DND-41 (cell line): Measurements from ENCODE around the gene BCKDK.

ENCODE experiments used
- ATAC-seq: fragments of 200-7000 bp; cut with Tn5 transposase; 3 replicates; pipeline ENCODE4 v1.9.1; 2021; ENCODE audit warnings: low read depth; ENCODE audit not compliant: insufficient read depth
- DNase-seq: peaks from one replicate; pipeline ENCODE4 v3.0.0-alpha.2; 2020
- H2AFZ ChIP-seq: 2 replicates; pipeline ENCODE4 v1.6.0; 2012; ENCODE audit warnings: low read depth, low read length
- H3K27ac ChIP-seq: 2 replicates; pipeline ENCODE4 v1.5.1; 2012; ENCODE audit warnings: low read length, inconsistent platforms
- H3K27me3 ChIP-seq: fragments of 200-600 bp; sonication (generic); 2 replicates; pipeline ENCODE4 v1.6.0; 2012; ENCODE audit warnings: low read length, mild to moderate bottlenecking, inconsistent platforms; ENCODE audit not compliant: insufficient read depth, poor library complexity
- H3K36me3 ChIP-seq: 2 replicates; pipeline ENCODE4 v1.5.1; 2012; ENCODE audit warnings: low read length, inconsistent platforms; ENCODE audit not compliant: insufficient read depth
- H3K4me1 ChIP-seq: 2 replicates; pipeline ENCODE4 v1.5.1; 2012; ENCODE audit warnings: mild to moderate bottlenecking, low read length; ENCODE audit not compliant: insufficient read depth
- H3K4me2 ChIP-seq: 2 replicates; pipeline ENCODE4 v1.6.0; 2012; ENCODE audit warnings: mild to moderate bottlenecking, moderate library complexity, low read length, inconsistent platforms; ENCODE audit not compliant: insufficient read depth
- H3K4me3 ChIP-seq, 2 experiments: fragments of 200-600 bp in 1 of 2; shearing (Covaris generic) in 1 of 2; 2 replicates each; pipeline ENCODE4 v1.5.1; 2012 to 2016; ENCODE audit warnings: inconsistent platforms in 2 of 2, low read length in 2 of 2, mild to moderate bottlenecking in 2 of 2, low read depth in 1 of 2, moderate library complexity in 1 of 2
- H3K79me2 ChIP-seq: 2 replicates; pipeline ENCODE4 v1.6.0; 2012; ENCODE audit warnings: low read length, inconsistent platforms; ENCODE audit not compliant: insufficient read depth
- H3K9ac ChIP-seq: 2 replicates; pipeline ENCODE4 v1.6.0; 2012; ENCODE audit warnings: low read depth, mild to moderate bottlenecking, inconsistent platforms, low read length, moderate library complexity
- H3K9me3 ChIP-seq: 2 replicates; pipeline ENCODE4 v1.5.1; 2012; ENCODE audit warnings: low read length, moderate library complexity, mild to moderate bottlenecking, inconsistent platforms; ENCODE audit not compliant: insufficient read depth, severe bottlenecking
- H4K20me1 ChIP-seq: 2 replicates; pipeline ENCODE4 v1.6.0; 2012; ENCODE audit warnings: low read length; ENCODE audit not compliant: insufficient read depth
- EZH2 ChIP-seq: IDR thresholded peaks from 3 replicates; pipeline ENCODE4 v1.6.1; 2012; ENCODE audit warnings: borderline replicate concordance, low read depth, mild to moderate bottlenecking, moderate library complexity, low read length, inconsistent platforms; ENCODE audit not compliant: severe bottlenecking
- TF ChIP-seq, protein P1 (sequence below): IDR thresholded peaks from 2 replicates; pipeline ENCODE4 v1.5.1; 2012; ENCODE audit warnings: borderline replicate concordance, low read length, moderate library complexity, mild to moderate bottlenecking; ENCODE audit not compliant: poor library complexity, severe bottlenecking; ENCODE audit errors: extremely low read depth

The BCKDK gene

DNA sequence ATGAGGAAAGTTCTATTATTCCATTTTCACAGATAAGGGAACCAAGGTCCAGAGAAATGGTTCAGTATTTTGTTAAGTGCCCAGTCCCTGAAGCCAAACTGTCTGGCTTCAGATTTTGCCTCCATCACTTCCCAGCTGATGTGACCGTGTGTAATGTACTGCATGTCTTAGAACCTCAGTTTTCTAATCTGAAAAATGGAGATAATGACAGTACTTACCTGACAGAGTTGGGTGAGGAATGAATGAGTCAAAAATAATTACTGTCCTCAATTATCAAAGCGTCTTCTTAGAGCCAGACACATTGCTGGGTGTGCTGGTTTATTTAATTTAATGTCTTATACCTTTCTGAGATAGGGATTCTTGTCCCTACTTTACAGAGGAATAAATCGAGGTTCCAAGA lies 40.8 kb upstream of the BCKDK start:
- Histone ChIP-seq H3K27me3 (no peaks in the 10 kb centered on the region), H3K4me1 (peaks cover 11% of the 10 kb centered on the region), H3K9ac (no peak overlapping the region), H3K4me3 (no peak overlapping the region), H3K9me3 (no peaks in the 10 kb centered on the region), H3K79me2 (peaks cover 69% of the 10 kb centered on the region), H4K20me1 (peaks cover 25% of the 10 kb centered on the region; the same call in 1 of the 2 replicates), H3K36me3 (peaks cover 16% of the 10 kb centered on the region), H2AFZ (no peak overlapping the region), H3K27ac (no peak overlapping the region), H3K4me2 (no peak overlapping the region)
- TF ChIP-seq, protein P1, sequence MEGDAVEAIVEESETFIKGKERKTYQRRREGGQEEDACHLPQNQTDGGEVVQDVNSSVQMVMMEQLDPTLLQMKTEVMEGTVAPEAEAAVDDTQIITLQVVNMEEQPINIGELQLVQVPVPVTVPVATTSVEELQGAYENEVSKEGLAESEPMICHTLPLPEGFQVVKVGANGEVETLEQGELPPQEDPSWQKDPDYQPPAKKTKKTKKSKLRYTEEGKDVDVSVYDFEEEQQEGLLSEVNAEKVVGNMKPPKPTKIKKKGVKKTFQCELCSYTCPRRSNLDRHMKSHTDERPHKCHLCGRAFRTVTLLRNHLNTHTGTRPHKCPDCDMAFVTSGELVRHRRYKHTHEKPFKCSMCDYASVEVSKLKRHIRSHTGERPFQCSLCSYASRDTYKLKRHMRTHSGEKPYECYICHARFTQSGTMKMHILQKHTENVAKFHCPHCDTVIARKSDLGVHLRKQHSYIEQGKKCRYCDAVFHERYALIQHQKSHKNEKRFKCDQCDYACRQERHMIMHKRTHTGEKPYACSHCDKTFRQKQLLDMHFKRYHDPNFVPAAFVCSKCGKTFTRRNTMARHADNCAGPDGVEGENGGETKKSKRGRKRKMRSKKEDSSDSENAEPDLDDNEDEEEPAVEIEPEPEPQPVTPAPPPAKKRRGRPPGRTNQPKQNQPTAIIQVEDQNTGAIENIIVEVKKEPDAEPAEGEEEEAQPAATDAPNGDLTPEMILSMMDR, result no peak
- TF ChIP-seq EZH2, result no peak
- no peak for ATAC-seq
- no peak for DNase-seq

GRCh38 chr16:31071861-31072260 lies 36.3 kb upstream of the BCKDK start:
- peak overlapping the region; percentile 81 for H3K4me2 ChIP-seq
- peaks cover 25% of the 10 kb centered on the region for H3K4me1 ChIP-seq
- peak overlapping the region; percentile 59 to 90; a peak in 3 of 4 replicates for H3K4me3 ChIP-seq
- peak overlapping the region; percentile 87 for H3K27ac ChIP-seq
- DNase-seq (no peak), ATAC-seq (no peak)
- H3K79me2 ChIP-seq, result peaks cover 85% of the 10 kb centered on the region
- no peaks in the 10 kb centered on the region for H3K9me3 ChIP-seq
- H3K9ac ChIP-seq, result peak overlapping the region; percentile 70
- no peaks in the 10 kb centered on the region for H3K27me3 ChIP-seq
- peaks cover 21% of the 10 kb centered on the region for H4K20me1 ChIP-seq
- TF ChIP-seq, protein P1, result no peak
- no peak for TF ChIP-seq EZH2
- H2AFZ ChIP-seq, result no peak overlapping the region
- peaks cover 14% of the 10 kb centered on the region for H3K36me3 ChIP-seq

GRCh38 chr16:31072540-31073141 lies 35.5 kb upstream of the BCKDK start:
- Histone ChIP-seq H2AFZ (peak overlapping the region; percentile 85), H3K36me3 (peaks cover 22% of the 10 kb centered on the region), H3K27ac (peak overlapping the region; percentile 87), H3K79me2 (peaks cover 85% of the 10 kb centered on the region), H3K4me3 (peak overlapping the region; percentile 59 to 90), H3K27me3 (no peaks in the 10 kb centered on the region), H4K20me1 (peaks cover 26% of the 10 kb centered on the region), H3K9ac (peak overlapping the region; percentile 70), H3K9me3 (no peaks in the 10 kb centered on the region), H3K4me2 (peak overlapping the region; percentile 81), H3K4me1 (peaks cover 25% of the 10 kb centered on the region)
- no peak for TF ChIP-seq EZH2
- TF ChIP-seq, protein P1, result no peak
- DNase-seq (peak; percentile 54), ATAC-seq (peak; percentile 1; the same call in 2 of the 3 replicates)
